CD14-positive monocyte (primary cell): ENCODE data around the gene SV2B. TPM values are rescaled to one million over a fixed set of nuclear protein-coding genes. Genes with fewer than 3 reads are reported as not detected.

Source experiments
- DNase-seq, 3 donors: peaks; one replicate each; pipeline ENCODE4 v3.0.0-alpha.2; 2011 to 2022
- H2AFZ ChIP-seq: 2 replicates; pipeline ENCODE4 v1.6.0; 2012; ENCODE audit warnings: mild to moderate bottlenecking, low read depth, low read length, inconsistent platforms; ENCODE audit not compliant: insufficient read depth, poor library complexity, severe bottlenecking
- H3K27ac ChIP-seq, 2 donors: 1 replicate in 1 of 2; 2 replicates in 1 of 2; pipeline ENCODE4 v1.5.1; 2012 to 2013; ENCODE audit warnings: low read length in 2 of 2, control low read depth in 1 of 2, inconsistent platforms in 1 of 2, low read depth in 1 of 2, mild to moderate bottlenecking in 1 of 2
- H3K27me3 ChIP-seq, 2 donors: one replicate each; pipeline versions ENCODE4 v1.6.0 to v1.6.1; 2011 to 2013; ENCODE audit warnings: low read length in 2 of 2; ENCODE audit not compliant: control insufficient read depth in 2 of 2, insufficient read depth in 2 of 2
- H3K36me3 ChIP-seq, 2 donors: replicated peaks in 1 of 2; 1 replicate in 1 of 2; 2 replicates in 1 of 2; pipeline versions ENCODE4 v1.5.1 to v1.6.1; 2012 to 2013; ENCODE audit warnings: low read length in 2 of 2, control low read depth in 1 of 2, inconsistent platforms in 1 of 2, mild to moderate bottlenecking in 1 of 2; ENCODE audit not compliant: insufficient read depth in 2 of 2, control insufficient read depth in 1 of 2
- H3K4me1 ChIP-seq, 2 donors: 1 replicate in 1 of 2; 2 replicates in 1 of 2; pipeline versions ENCODE4 v1.5.1 to v1.6.1; 2012 to 2013; ENCODE audit warnings: low read length in 2 of 2, control low read depth in 1 of 2, inconsistent platforms in 1 of 2, mild to moderate bottlenecking in 1 of 2, moderate library complexity in 1 of 2; ENCODE audit not compliant: insufficient read depth in 2 of 2, control insufficient read depth in 1 of 2
- H3K4me2 ChIP-seq: replicated peaks from 2 replicates; pipeline ENCODE3; 2012; ENCODE audit warnings: low read length, moderate library complexity, mild to moderate bottlenecking; ENCODE audit not compliant: poor library complexity, severe bottlenecking; ENCODE audit errors: extremely low read depth
- H3K4me3 ChIP-seq, 3 experiments: fragments of 200-600 bp in 1 of 3; sonication (generic) in 1 of 3; replicated peaks in 1 of 3; 1 replicate in 2 of 3; 2 replicates in 1 of 3; pipeline ENCODE4 v1.5.1; 2011 to 2013; ENCODE audit warnings: low read length in 3 of 3, mild to moderate bottlenecking in 3 of 3, control low read depth in 2 of 3, low read depth in 2 of 3, inconsistent platforms in 1 of 3, moderate library complexity in 1 of 3
- H3K79me2 ChIP-seq: 2 replicates; pipeline ENCODE4 v1.6.0; 2012; ENCODE audit warnings: mild to moderate bottlenecking, control low read depth, inconsistent platforms, low read length, moderate library complexity; ENCODE audit not compliant: insufficient read depth
- H3K9ac ChIP-seq: 2 replicates; pipeline ENCODE4 v1.6.0; 2017; ENCODE audit warnings: low read length, mild to moderate bottlenecking; ENCODE audit not compliant: insufficient read depth, poor library complexity, severe bottlenecking
- H3K9me3 ChIP-seq, 2 donors: replicated peaks in 1 of 2; 1 replicate in 1 of 2; 2 replicates in 1 of 2; pipeline versions ENCODE4 v1.5.1 to v1.6.1; 2012 to 2013; ENCODE audit warnings: low read length in 2 of 2, control low read depth in 1 of 2; ENCODE audit not compliant: control insufficient read depth in 1 of 2, insufficient read depth in 1 of 2
- H4K20me1 ChIP-seq: 2 replicates; pipeline ENCODE4 v1.6.0; 2012; ENCODE audit warnings: mild to moderate bottlenecking, low read length, control low read depth, moderate library complexity; ENCODE audit not compliant: insufficient read depth
- H3K27ac Mint-ChIP-seq, 7 donors: one replicate each; pipeline ENCODE4 v1.8.0; 2020; ENCODE audit warnings: mild to moderate bottlenecking in 7 of 7, mixed read lengths in 7 of 7, moderate library complexity in 6 of 7, inconsistent platforms in 2 of 7
- H3K27me3 Mint-ChIP-seq, 3 donors: one replicate each; pipeline ENCODE4 v1.8.0; 2021 to 2022; ENCODE audit warnings: low read depth in 3 of 3, mild to moderate bottlenecking in 3 of 3, mixed read lengths in 3 of 3, moderate library complexity in 3 of 3, inconsistent platforms in 1 of 3
- H3K36me3 Mint-ChIP-seq, 2 donors: one replicate each; pipeline ENCODE4 v1.8.0; 2020; ENCODE audit warnings: mixed read lengths in 2 of 2, inconsistent platforms in 1 of 2, mild to moderate bottlenecking in 1 of 2
- H3K4me1 Mint-ChIP-seq: one replicate; pipeline ENCODE4 v1.8.0; 2020; ENCODE audit warnings: mild to moderate bottlenecking, mixed read lengths
- H3K4me3 Mint-ChIP-seq, 2 donors: one replicate each; pipeline ENCODE4 v1.8.0; 2020; ENCODE audit warnings: mild to moderate bottlenecking in 2 of 2, mixed read lengths in 2 of 2, moderate library complexity in 1 of 2
- H3K9me3 Mint-ChIP-seq, 7 donors: one replicate each; pipeline ENCODE4 v1.8.0; 2020 to 2022; ENCODE audit warnings: mixed read lengths in 7 of 7, mild to moderate bottlenecking in 6 of 7, moderate library complexity in 6 of 7, inconsistent platforms in 2 of 7
- CTCF ChIP-seq: fragments of 200-600 bp; IDR thresholded peaks from one replicate; pipeline ENCODE4 v1.8.0; 2022; ENCODE audit warnings: antibody characterized with exemption, mild to moderate bottlenecking
- WGBS: methylation state at CpG from one replicate; pipeline ENCODE4 v1.1.5; 2013; ENCODE audit warnings: missing lambda C conversion rate; ENCODE audit not compliant: insufficient coverage; 5-methylcytosine and 5-hydroxymethylcytosine counted together
- intact Hi-C, 2 donors: fragments of 100-400 bp; cut with micrococcal nuclease; formaldehyde crosslinking; loops; one replicate each; pipeline versions ENCODE4 v1.15.0 to v1.15.1; 2023
- polyA plus RNA-seq, 3 donors: library from polyadenylated mRNA; depleted of rRNA in 1 of 3; unstranded in 2 of 3; stranded (reverse) in 1 of 3; fragments of 300-500 nt in 2 of 3; fragments of >200 nt in 1 of 3; fragmentation: Illumina TruSeq in 2 of 3; gene quantifications; 1 replicate in 2 of 3; 2 replicates in 1 of 3; pipeline ENCODE4 v1.2.3, GENCODE V29; 2012 to 2021

The SV2B gene
- polyA plus RNA-seq, 3 donors = not detected

GRCh38 chr15:91129436-91129835, 29.4 kb downstream of the SV2B start:
- no peaks in the 10 kb centered on the region for H3K36me3 ChIP-seq
- no peak overlapping the region for H3K27ac ChIP-seq
- no peak for DNase-seq
- H3K9ac ChIP-seq = no peak overlapping the region
- no peaks in the 10 kb centered on the region for H4K20me1 ChIP-seq
- H3K79me2 ChIP-seq = no peaks in the 10 kb centered on the region
- no peak overlapping the region for H3K4me2 ChIP-seq
- H3K4me1 Mint-ChIP-seq = no peaks in the 10 kb centered on the region
- intact Hi-C loops = no loop called here
- H3K27ac Mint-ChIP-seq = no peak overlapping the region
- H3K9me3 ChIP-seq = no peaks in the 10 kb centered on the region
- no peak overlapping the region for H3K4me3 ChIP-seq
- peaks cover 11 to 18% (median 14%) of the 10 kb centered on the region in 3 donors for H3K27me3 Mint-ChIP-seq
- H2AFZ ChIP-seq = no peak overlapping the region
- no peak for TF ChIP-seq CTCF
- H3K4me3 Mint-ChIP-seq = no peak overlapping the region
- H3K27me3 ChIP-seq = peaks cover 15 to 16% of the 10 kb centered on the region in 2 donors
- H3K4me1 ChIP-seq = no peaks in the 10 kb centered on the region
- H3K9me3 Mint-ChIP-seq = no peaks in the 10 kb centered on the region
- no peaks in the 10 kb centered on the region for H3K36me3 Mint-ChIP-seq
- WGBS = 94% methylated on average over 4 of the region's 6 CpGs

GRCh38 chr15:91132079-91132478, 32.0 kb downstream of the SV2B start:
- TF ChIP-seq CTCF = no peak
- Mint-ChIP-seq H3K27ac (no peak overlapping the region), H3K9me3 (peaks cover 0 to 2% (median 0%) of the 10 kb centered on the region in 7 donors), H3K27me3 (peaks cover 2 to 13% (median 12%) of the 10 kb centered on the region in 3 donors), H3K4me1 (no peaks in the 10 kb centered on the region), H3K36me3 (no peaks in the 10 kb centered on the region), H3K4me3 (no peak overlapping the region)
- H3K4me3 ChIP-seq = no peak overlapping the region
- no peak overlapping the region for H2AFZ ChIP-seq
- no peaks in the 10 kb centered on the region for H4K20me1 ChIP-seq
- intact Hi-C loops = no loop called here
- H3K4me1 ChIP-seq = no peaks in the 10 kb centered on the region
- no peaks in the 10 kb centered on the region for H3K79me2 ChIP-seq
- DNase-seq = no peak
- no peaks in the 10 kb centered on the region for H3K36me3 ChIP-seq
- H3K27ac ChIP-seq = no peak overlapping the region
- H3K27me3 ChIP-seq = peaks cover 6 to 7% of the 10 kb centered on the region in 2 donors
- H3K4me2 ChIP-seq = no peak overlapping the region
- no peaks in the 10 kb centered on the region for H3K9me3 ChIP-seq
- H3K9ac ChIP-seq = no peak overlapping the region
- WGBS = 95% methylated on average over 7 of the region's 7 CpGs
